Panc1 (cell line): ENCODE results near the gene CDCA3. TPM values are rescaled to one million over a fixed set of nuclear protein-coding genes. Genes with fewer than 3 reads are reported as not detected.

Source experiments
- ATAC-seq: fragments of 200-7000 bp; cut with Tn5 transposase; 2 replicates; pipeline ENCODE4 v1.9.1; 2020; ENCODE audit warnings: mild to moderate bottlenecking, moderate library complexity
- BruUV-seq: library from RNA; stranded (reverse); fragments of 400-500 nt; replicated peaks from 2 replicates; lab custom pipeline; 2021; lab: Mats Ljungman, UMichigan
- CTCF ChIA-PET: fragments of 300-600 bp; sonication (Branson Sonifier 250); formaldehyde crosslinking; loops from one replicate; lab custom pipeline; 2022; ENCODE audit warnings: antibody characterized with exemption; lab: Charles Lee
- POLR2A ChIA-PET: fragments of 300-600 bp; sonication (Branson Sonifier 250); formaldehyde crosslinking; loops from one replicate; lab custom pipeline; 2022; ENCODE audit warnings: antibody characterized with exemption; lab: Charles Lee
- DNase-seq: peaks from one replicate; pipeline ENCODE4 v3.0.0-alpha.2; 2010; ENCODE audit warnings: low read depth, low spot score
- H3K27ac ChIP-seq: 2 replicates; pipeline ENCODE4 v1.5.1; 2011; ENCODE audit warnings: mild to moderate bottlenecking, low read length, inconsistent platforms
- H3K27me3 ChIP-seq: fragments of 200-500 bp; sonication (Bioruptor generic); 2 replicates; pipeline ENCODE4 v1.6.0; 2014; ENCODE audit warnings: low read length, inconsistent platforms; ENCODE audit not compliant: control insufficient read depth, insufficient read depth
- H3K36me3 ChIP-seq: fragments of 200-500 bp; sonication (Bioruptor generic); 2 replicates; pipeline ENCODE4 v1.5.1; 2014; ENCODE audit warnings: inconsistent platforms, mild to moderate bottlenecking, low read length, moderate library complexity; ENCODE audit not compliant: control insufficient read depth, insufficient read depth
- H3K4me1 ChIP-seq: 2 replicates; pipeline ENCODE4 v1.5.1; 2011; ENCODE audit warnings: inconsistent platforms, mild to moderate bottlenecking, low read length, moderate library complexity; ENCODE audit not compliant: control insufficient read depth, insufficient read depth
- H3K4me3 ChIP-seq, 2 experiments: 2 replicates each; pipeline ENCODE4 v1.5.1; 2011 to 2012; ENCODE audit warnings: low read depth in 2 of 2, low read length in 2 of 2, mild to moderate bottlenecking in 2 of 2, inconsistent platforms in 1 of 2, moderate library complexity in 1 of 2
- H3K9me3 ChIP-seq: fragments of 200-500 bp; sonication (Bioruptor generic); 2 replicates; pipeline ENCODE4 v1.5.1; 2014; ENCODE audit warnings: low read depth, mild to moderate bottlenecking, inconsistent platforms, low read length, moderate library complexity; ENCODE audit not compliant: control insufficient read depth, insufficient read depth
- POLR2AphosphoS5 ChIP-seq: IDR thresholded peaks from 2 replicates; pipeline ENCODE4 v1.6.1; 2012; ENCODE audit warnings: mild to moderate bottlenecking, low read depth, low read length, moderate library complexity
- SIN3A ChIP-seq: IDR thresholded peaks from 2 replicates; pipeline ENCODE4 v1.6.1; 2012; ENCODE audit warnings: low read depth, mild to moderate bottlenecking, low read length, moderate library complexity, borderline replicate concordance; ENCODE audit not compliant: insufficient read depth
- in situ Hi-C: cut with HindIII; loops from 2 replicates; pipeline ENCODE4 v1.10.0; 2016; ENCODE audit warnings: low sequenced_read_pairs, low pct_unique_long_range_greater_than_20kb
- intact Hi-C: fragments of 100-400 bp; cut with micrococcal nuclease; formaldehyde crosslinking; loops from one replicate; pipeline ENCODE4 v1.10.0; 2022; ENCODE audit not compliant: unreplicated experiment
- total RNA-seq: library from RNA; stranded (reverse); gene quantifications from one replicate; pipeline ENCODE4 v1.2.1, GENCODE V29; 2021; ENCODE audit not compliant: unreplicated experiment
- TF ChIP-seq, protein P1 (sequence below): fragments of 450-650 bp; IDR thresholded peaks from 2 replicates; pipeline ENCODE4 v1.5.1; 2017; ENCODE audit warnings: mild to moderate bottlenecking
- TF ChIP-seq, protein P2 (sequence below), 2 experiments: IDR thresholded peaks; 2 replicates each; pipeline ENCODE4 v1.6.1; 2011 to 2012; ENCODE audit warnings: low read depth in 2 of 2, control low read depth in 1 of 2, low read length in 1 of 2, mild to moderate bottlenecking in 1 of 2, moderate library complexity in 1 of 2; ENCODE audit not compliant: insufficient read depth in 1 of 2

Gene CDCA3
- total RNA-seq, 1 experiment from 2014 or later = 59.0 TPM

DNA sequence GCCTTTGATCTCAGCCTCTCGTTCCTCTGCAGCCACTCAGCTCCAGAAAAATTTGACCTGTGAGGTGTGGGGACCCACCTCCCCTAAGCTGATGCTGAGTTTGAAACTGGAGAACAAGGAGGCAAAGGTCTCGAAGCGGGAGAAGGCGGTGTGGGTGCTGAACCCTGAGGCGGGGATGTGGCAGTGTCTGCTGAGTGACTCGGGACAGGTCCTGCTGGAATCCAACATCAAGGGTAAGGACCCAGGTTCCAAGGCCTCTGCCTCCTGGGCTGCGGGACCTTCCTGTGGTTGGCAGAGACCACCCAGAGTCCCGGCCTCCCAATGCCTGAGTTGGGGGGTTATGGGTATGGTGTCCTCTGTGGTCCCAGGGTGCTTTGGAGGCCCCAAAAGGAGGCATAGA is 34.0 kb downstream of the CDCA3 start:
- no TSS peak for BruUV-seq
- intact Hi-C loops = no loop called here
- no peaks in the 10 kb centered on the region for H3K4me1 ChIP-seq
- in situ Hi-C loops = no loop called here
- H3K4me3 ChIP-seq = no peak overlapping the region
- H3K36me3 ChIP-seq = no peaks in the 10 kb centered on the region
- H3K27ac ChIP-seq = no peak overlapping the region
- TF ChIP-seq POLR2AphosphoS5 = no peak
- TF ChIP-seq, protein P1, sequence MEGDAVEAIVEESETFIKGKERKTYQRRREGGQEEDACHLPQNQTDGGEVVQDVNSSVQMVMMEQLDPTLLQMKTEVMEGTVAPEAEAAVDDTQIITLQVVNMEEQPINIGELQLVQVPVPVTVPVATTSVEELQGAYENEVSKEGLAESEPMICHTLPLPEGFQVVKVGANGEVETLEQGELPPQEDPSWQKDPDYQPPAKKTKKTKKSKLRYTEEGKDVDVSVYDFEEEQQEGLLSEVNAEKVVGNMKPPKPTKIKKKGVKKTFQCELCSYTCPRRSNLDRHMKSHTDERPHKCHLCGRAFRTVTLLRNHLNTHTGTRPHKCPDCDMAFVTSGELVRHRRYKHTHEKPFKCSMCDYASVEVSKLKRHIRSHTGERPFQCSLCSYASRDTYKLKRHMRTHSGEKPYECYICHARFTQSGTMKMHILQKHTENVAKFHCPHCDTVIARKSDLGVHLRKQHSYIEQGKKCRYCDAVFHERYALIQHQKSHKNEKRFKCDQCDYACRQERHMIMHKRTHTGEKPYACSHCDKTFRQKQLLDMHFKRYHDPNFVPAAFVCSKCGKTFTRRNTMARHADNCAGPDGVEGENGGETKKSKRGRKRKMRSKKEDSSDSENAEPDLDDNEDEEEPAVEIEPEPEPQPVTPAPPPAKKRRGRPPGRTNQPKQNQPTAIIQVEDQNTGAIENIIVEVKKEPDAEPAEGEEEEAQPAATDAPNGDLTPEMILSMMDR = no peak
- TF ChIP-seq SIN3A = no peak
- TF ChIP-seq, protein P2, sequence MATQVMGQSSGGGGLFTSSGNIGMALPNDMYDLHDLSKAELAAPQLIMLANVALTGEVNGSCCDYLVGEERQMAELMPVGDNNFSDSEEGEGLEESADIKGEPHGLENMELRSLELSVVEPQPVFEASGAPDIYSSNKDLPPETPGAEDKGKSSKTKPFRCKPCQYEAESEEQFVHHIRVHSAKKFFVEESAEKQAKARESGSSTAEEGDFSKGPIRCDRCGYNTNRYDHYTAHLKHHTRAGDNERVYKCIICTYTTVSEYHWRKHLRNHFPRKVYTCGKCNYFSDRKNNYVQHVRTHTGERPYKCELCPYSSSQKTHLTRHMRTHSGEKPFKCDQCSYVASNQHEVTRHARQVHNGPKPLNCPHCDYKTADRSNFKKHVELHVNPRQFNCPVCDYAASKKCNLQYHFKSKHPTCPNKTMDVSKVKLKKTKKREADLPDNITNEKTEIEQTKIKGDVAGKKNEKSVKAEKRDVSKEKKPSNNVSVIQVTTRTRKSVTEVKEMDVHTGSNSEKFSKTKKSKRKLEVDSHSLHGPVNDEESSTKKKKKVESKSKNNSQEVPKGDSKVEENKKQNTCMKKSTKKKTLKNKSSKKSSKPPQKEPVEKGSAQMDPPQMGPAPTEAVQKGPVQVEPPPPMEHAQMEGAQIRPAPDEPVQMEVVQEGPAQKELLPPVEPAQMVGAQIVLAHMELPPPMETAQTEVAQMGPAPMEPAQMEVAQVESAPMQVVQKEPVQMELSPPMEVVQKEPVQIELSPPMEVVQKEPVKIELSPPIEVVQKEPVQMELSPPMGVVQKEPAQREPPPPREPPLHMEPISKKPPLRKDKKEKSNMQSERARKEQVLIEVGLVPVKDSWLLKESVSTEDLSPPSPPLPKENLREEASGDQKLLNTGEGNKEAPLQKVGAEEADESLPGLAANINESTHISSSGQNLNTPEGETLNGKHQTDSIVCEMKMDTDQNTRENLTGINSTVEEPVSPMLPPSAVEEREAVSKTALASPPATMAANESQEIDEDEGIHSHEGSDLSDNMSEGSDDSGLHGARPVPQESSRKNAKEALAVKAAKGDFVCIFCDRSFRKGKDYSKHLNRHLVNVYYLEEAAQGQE (IDR thresholded peaks at IDR 0.05; ENCODE audit: insufficient read depth in 1 of 2, low read depth in 2 of 2, low read length in 1 of 2) = no peak
- POLR2A ChIA-PET = no interaction called here
- no peaks in the 10 kb centered on the region for H3K27me3 ChIP-seq
- ATAC-seq = no peak
- DNase-seq = no peak
- no peaks in the 10 kb centered on the region for H3K9me3 ChIP-seq
- CTCF ChIA-PET = no interaction called here

DNA sequence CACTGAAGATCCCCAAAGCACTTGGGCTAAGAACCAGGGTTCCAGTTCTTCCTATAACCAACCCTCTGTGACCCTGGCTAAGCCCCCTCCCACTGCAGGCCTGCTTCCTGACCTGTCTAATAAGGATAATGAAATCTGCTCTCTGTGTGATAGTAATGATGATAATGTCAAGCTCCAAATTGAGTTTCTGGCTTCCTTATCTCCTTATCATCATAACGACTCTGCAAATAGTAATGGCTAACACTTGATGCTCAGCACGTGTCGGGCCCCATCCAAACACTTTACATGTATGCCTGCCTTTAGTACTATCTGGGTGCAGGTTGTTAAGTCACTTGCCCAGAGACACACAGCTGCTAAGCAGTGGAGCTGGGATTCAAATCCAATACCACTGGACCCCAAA is 34.5 kb downstream of the CDCA3 start:
- ChIA-PET CTCF (no interaction called here), POLR2A (no interaction called here)
- DNase-seq (no peak), ATAC-seq (no peak)
- BruUV-seq = no TSS peak
- no peaks in the 10 kb centered on the region for H3K27me3 ChIP-seq
- H3K4me3 ChIP-seq = no peak overlapping the region
- no peaks in the 10 kb centered on the region for H3K9me3 ChIP-seq
- TF ChIP-seq, protein P2 (IDR thresholded peaks at IDR 0.05; ENCODE audit: insufficient read depth in 1 of 2, low read depth in 2 of 2, low read length in 1 of 2) = no peak
- intact Hi-C loops (no loop called here), in situ Hi-C loops (no loop called here)
- no peaks in the 10 kb centered on the region for H3K4me1 ChIP-seq
- no peak overlapping the region for H3K27ac ChIP-seq
- no peaks in the 10 kb centered on the region for H3K36me3 ChIP-seq
